ENCODE results near the gene DCC. TPM values are rescaled to one million over a fixed set of nuclear protein-coding genes. Genes with fewer than 3 reads are reported as not detected.

The DCC gene
- polyA plus RNA-seq, 1 donor (not counting 4 experiments of a cell fraction or from before 2014, with no cell fraction given), result not detected

DNA sequence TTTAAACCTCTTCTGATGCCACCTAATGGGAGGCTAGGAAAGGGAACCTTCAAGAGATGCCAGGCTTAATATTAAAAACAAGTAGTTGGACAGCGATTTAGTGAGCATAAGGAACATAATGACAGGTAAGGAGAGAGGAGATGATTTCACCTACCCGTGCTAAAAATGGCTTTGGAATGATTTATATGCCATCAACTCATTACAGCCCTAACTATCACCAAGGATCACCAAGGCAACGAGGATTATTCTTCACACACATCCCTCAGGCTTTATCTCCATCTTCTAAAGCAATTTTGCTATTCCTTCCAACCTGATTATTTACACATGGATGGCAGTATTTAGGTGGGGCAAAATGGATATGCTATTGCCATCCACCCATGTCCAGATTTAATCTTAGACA lies 237.8 kb downstream of the DCC start:
- no peaks in the 10 kb centered on the region for H3K4me1 ChIP-seq (ENCODE audit: control insufficient read depth, extremely low read depth, insufficient read depth, low read length)
- DNase-seq (ENCODE audit: low read depth, low spot score), result no peak

DNA sequence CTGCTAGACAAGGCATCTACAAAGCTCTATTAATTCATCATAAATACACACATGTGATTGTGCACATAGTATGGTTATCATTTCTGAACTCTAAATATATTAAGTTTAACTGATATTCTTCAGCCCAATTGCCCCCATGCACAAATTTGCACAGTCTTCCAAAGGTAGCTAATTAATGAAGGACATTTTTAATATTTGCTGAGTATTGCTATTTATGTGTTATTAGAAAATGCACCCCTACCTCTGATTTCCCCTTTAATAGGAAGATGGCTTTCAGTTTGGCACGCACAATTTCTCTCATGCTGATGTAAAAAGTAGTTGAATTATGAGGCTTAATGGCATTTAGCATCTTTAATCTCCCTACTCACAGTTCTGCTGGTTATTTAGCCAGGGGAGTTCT lies 242.1 kb downstream of the DCC start:
- dilution Hi-C loops (cut with MboI; ENCODE audit: extremely low pct_ligation_motif_present, low sequenced_read_pairs), result no loop called here
- H3K27ac ChIP-seq (ENCODE audit: control insufficient read depth, insufficient read depth, low read length), result no peak overlapping the region

More for the DNA sequence above, 237.8 kb downstream of the DCC start:
- Histone ChIP-seq H4K20me1 (ENCODE audit: control insufficient read depth, extremely low read depth, insufficient read depth, low read length) (no peaks in the 10 kb centered on the region), H3K4me3 (ENCODE audit: control insufficient read depth in 2 of 3, extremely low read depth in 1 of 3, insufficient read depth in 2 of 3, low read depth in 1 of 3, low read length in 3 of 3) (no peak overlapping the region), H3K27ac (ENCODE audit: control insufficient read depth, insufficient read depth, low read length) (no peak overlapping the region), H3K9me1 (ENCODE audit: control insufficient read depth, extremely low read depth, insufficient read depth, low read length) (no peaks in the 10 kb centered on the region), H3K9ac (ENCODE audit: control insufficient read depth, extremely low read depth, insufficient read depth, low read length) (no peak overlapping the region), H3K27me3 (ENCODE audit: control insufficient read depth, extremely low read depth, insufficient read depth, low read length) (no peaks in the 10 kb centered on the region), H3K4me2 (ENCODE audit: control insufficient read depth, extremely low read depth, insufficient read depth, low read depth, low read length) (no peak overlapping the region), H3K9me3 (ENCODE audit: control insufficient read depth, low read depth, low read length) (no peaks in the 10 kb centered on the region), H3K79me2 (ENCODE audit: control insufficient read depth, insufficient read depth, low read length) (no peaks in the 10 kb centered on the region), H2AFZ (ENCODE audit: control insufficient read depth, low read length) (no peak overlapping the region), H3K36me3 (ENCODE audit: control insufficient read depth in 2 of 2, extremely low read depth in 1 of 2, insufficient read depth in 2 of 2, low read length in 2 of 2) (no peaks in the 10 kb centered on the region)
- dilution Hi-C loops (cut with MboI; ENCODE audit: extremely low pct_ligation_motif_present, low sequenced_read_pairs), result no loop called here
- no peak for FAIRE-seq
- TF ChIP-seq EZH2 (IDR thresholded peaks at IDR 0.05; ENCODE audit: low read length) (no peak), CTCF (optimal IDR thresholded peaks at IDR 0.05 in 1 of 3, IDR thresholded peaks at IDR 0.05 in 1 of 3, conservative IDR thresholded peaks at IDR 0.05 in 1 of 3; ENCODE audit: extremely low read depth in 1 of 3, insufficient read depth in 2 of 3, low read length in 3 of 3) (no peak)

More for the DNA sequence above, 242.1 kb downstream of the DCC start:
- Histone ChIP-seq H3K36me3 (ENCODE audit: control insufficient read depth in 2 of 2, extremely low read depth in 1 of 2, insufficient read depth in 2 of 2, low read length in 2 of 2) (no peaks in the 10 kb centered on the region), H3K9ac (ENCODE audit: control insufficient read depth, extremely low read depth, insufficient read depth, low read length) (no peak overlapping the region), H4K20me1 (ENCODE audit: control insufficient read depth, extremely low read depth, insufficient read depth, low read length) (no peaks in the 10 kb centered on the region), H2AFZ (ENCODE audit: control insufficient read depth, low read length) (no peak overlapping the region), H3K9me1 (ENCODE audit: control insufficient read depth, extremely low read depth, insufficient read depth, low read length) (no peaks in the 10 kb centered on the region), H3K9me3 (ENCODE audit: control insufficient read depth, low read depth, low read length) (no peaks in the 10 kb centered on the region), H3K4me3 (ENCODE audit: control insufficient read depth in 2 of 3, extremely low read depth in 1 of 3, insufficient read depth in 2 of 3, low read depth in 1 of 3, low read length in 3 of 3) (no peak overlapping the region), H3K79me2 (ENCODE audit: control insufficient read depth, insufficient read depth, low read length) (no peaks in the 10 kb centered on the region), H3K27me3 (ENCODE audit: control insufficient read depth, extremely low read depth, insufficient read depth, low read length) (no peaks in the 10 kb centered on the region), H3K4me1 (ENCODE audit: control insufficient read depth, extremely low read depth, insufficient read depth, low read length) (no peaks in the 10 kb centered on the region), H3K4me2 (ENCODE audit: control insufficient read depth, extremely low read depth, insufficient read depth, low read depth, low read length) (no peak overlapping the region)
- FAIRE-seq (no peak), DNase-seq (ENCODE audit: low read depth, low spot score) (no peak)
- no peak for TF ChIP-seq EZH2 (IDR thresholded peaks at IDR 0.05; ENCODE audit: low read length)
- no peak for TF ChIP-seq CTCF (optimal IDR thresholded peaks at IDR 0.05 in 1 of 3, IDR thresholded peaks at IDR 0.05 in 1 of 3, conservative IDR thresholded peaks at IDR 0.05 in 1 of 3; ENCODE audit: extremely low read depth in 1 of 3, insufficient read depth in 2 of 3, low read length in 3 of 3)

All from keratinocyte (primary cell).